Gastrocnemius medialis (tissue), 4 donors: Measurements from ENCODE around the gene HHEX.

Experiments
- CTCF ChIP-seq, 5 experiments: fragments of 450-650 bp in 3 of 5; fragments of 200-600 bp in 2 of 5; sonication (generic) in 2 of 5; IDR thresholded peaks in 4 of 5; conservative IDR thresholded peaks in 1 of 5; 1 replicate in 4 of 5; 2 replicates in 1 of 5; pipeline ENCODE4 v1.5.1; 2016 to 2019; ENCODE audit warnings: antibody characterized with exemption in 5 of 5, mild to moderate bottlenecking in 3 of 5, moderate library complexity in 3 of 5
- POLR2A ChIP-seq, 2 donors: fragments of 450-650 bp; IDR thresholded peaks; one replicate each; pipeline ENCODE4 v1.6.1; 2017; ENCODE audit warnings: antibody characterized with exemption in 2 of 2, mild to moderate bottlenecking in 2 of 2, moderate library complexity in 2 of 2

- TF ChIP-seq CTCF (IDR thresholded peaks at IDR 0.05 in 4 of 5, conservative IDR thresholded peaks at IDR 0.05 in 1 of 5) (no peak), POLR2A (IDR thresholded peaks at IDR 0.05) (no peak)
Observed at GRCh38 chr10:92722349-92722748, 32.6 kb downstream of the HHEX start.
